ENCODE results near the gene NUDT7.

- TF ChIP-seq POLR2A (IDR thresholded peaks at IDR 0.05), result no peak
- no peak for TF ChIP-seq CTCF (IDR thresholded peaks at IDR 0.05)
Observed at GRCh38 chr16:77683397-77684180, 38.7 kb upstream of the NUDT7 start.

Data from esophagus squamous epithelium (tissue), 4 donors.